ENCODE measurements around the gene CPNE5. TPM values are rescaled to one million over a fixed set of nuclear protein-coding genes. Genes with fewer than 3 reads are reported as not detected.

The CPNE5 gene
- total RNA-seq, 1 donor from 2014 or later, result not detected

DNA sequence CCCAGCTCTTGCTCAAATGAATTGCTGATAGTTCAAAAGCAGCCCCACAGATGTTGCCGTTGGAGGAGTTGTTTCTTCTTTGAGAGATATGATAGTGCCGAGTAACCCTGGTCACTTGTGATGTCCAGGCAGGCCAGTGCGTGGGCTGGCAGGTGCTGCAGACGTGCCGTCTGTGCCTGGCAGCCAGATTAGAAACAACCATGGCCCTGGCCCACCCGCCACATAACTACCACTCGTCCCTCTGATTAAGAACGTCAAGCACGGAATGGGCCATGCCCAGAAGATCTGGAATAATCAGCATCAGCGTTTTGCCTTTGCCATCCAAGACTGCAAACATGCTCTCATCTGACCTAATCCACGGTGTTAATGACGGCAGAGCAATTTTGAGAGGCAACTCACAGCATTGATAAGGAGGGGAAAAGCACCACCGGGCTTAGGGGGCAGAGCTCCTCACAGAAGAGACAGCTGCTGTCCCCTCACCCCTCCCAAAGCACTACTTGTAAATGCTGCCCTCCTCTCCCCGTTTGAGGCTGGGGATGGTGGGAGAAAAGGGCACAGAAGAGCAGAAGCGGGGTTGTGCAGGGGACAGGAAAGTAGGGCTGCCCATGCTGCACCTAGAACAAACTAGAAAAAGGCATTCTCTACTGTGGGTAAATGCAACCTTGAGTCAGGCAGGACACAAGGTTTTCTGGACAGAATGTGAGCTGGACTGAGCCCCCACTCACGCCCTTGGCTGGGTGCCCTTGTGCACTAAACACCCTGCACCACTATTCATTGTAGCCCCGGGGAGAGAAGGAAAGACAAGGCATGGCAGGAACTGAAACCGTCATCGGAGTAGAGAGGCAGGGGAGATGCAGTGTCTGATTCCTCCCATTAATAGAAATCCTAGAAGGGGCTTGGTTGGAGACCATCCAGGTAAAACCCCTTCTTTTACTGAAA lies 5.3 kb upstream of the CPNE5 start:
- peaks cover 21% of the 10 kb centered on the region for H3K4me1 Mint-ChIP-seq (ENCODE audit: low read depth)
- TF ChIP-seq, protein P1, sequence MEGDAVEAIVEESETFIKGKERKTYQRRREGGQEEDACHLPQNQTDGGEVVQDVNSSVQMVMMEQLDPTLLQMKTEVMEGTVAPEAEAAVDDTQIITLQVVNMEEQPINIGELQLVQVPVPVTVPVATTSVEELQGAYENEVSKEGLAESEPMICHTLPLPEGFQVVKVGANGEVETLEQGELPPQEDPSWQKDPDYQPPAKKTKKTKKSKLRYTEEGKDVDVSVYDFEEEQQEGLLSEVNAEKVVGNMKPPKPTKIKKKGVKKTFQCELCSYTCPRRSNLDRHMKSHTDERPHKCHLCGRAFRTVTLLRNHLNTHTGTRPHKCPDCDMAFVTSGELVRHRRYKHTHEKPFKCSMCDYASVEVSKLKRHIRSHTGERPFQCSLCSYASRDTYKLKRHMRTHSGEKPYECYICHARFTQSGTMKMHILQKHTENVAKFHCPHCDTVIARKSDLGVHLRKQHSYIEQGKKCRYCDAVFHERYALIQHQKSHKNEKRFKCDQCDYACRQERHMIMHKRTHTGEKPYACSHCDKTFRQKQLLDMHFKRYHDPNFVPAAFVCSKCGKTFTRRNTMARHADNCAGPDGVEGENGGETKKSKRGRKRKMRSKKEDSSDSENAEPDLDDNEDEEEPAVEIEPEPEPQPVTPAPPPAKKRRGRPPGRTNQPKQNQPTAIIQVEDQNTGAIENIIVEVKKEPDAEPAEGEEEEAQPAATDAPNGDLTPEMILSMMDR (IDR thresholded peaks at IDR 0.05), result no peak
- H3K36me3 Mint-ChIP-seq (ENCODE audit: low read depth), result no peaks in the 10 kb centered on the region
- H3K4me3 Mint-ChIP-seq (ENCODE audit: unreplicated experiment), result no peak overlapping the region
- H3K9me3 Mint-ChIP-seq (ENCODE audit: low read depth), result no peaks in the 10 kb centered on the region
- no peak for DNase-seq (ENCODE audit: low spot score)
- no peak overlapping the region for H3K27ac Mint-ChIP-seq (ENCODE audit: unreplicated experiment)
- H3K27me3 Mint-ChIP-seq (ENCODE audit: low read depth), result peaks cover 1% of the 10 kb centered on the region

DNA sequence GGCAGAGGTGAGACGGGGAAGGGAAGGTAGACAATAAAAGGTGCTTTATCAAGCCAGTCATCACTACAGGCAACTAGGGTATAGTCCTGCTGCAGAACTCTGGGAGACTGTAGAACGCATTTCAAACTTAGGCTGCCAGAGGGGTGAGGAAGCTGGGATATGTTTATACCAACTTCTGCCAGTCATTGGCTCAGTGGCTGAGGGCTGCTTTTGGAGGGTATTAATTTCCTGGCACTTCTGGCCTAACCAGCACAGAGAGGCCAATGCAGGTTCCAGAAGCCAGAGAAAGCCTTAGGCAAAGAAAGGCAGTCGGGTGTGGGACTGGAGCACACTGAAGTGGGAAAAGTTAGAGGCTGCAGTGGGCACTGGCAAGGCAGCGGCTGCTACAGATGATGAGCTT lies 3.9 kb upstream of the CPNE5 start:
- no peak overlapping the region for H3K4me3 Mint-ChIP-seq (ENCODE audit: unreplicated experiment)
- H3K4me1 Mint-ChIP-seq (ENCODE audit: low read depth), result peaks cover 13% of the 10 kb centered on the region
- TF ChIP-seq, protein P1 (IDR thresholded peaks at IDR 0.05), result no peak
- DNase-seq (ENCODE audit: low spot score), result no peak
- no peak overlapping the region for H3K27ac Mint-ChIP-seq (ENCODE audit: unreplicated experiment)
- peaks cover 8% of the 10 kb centered on the region for H3K27me3 Mint-ChIP-seq (ENCODE audit: low read depth)
- H3K36me3 Mint-ChIP-seq (ENCODE audit: low read depth), result no peaks in the 10 kb centered on the region
- no peaks in the 10 kb centered on the region for H3K9me3 Mint-ChIP-seq (ENCODE audit: low read depth)

DNA sequence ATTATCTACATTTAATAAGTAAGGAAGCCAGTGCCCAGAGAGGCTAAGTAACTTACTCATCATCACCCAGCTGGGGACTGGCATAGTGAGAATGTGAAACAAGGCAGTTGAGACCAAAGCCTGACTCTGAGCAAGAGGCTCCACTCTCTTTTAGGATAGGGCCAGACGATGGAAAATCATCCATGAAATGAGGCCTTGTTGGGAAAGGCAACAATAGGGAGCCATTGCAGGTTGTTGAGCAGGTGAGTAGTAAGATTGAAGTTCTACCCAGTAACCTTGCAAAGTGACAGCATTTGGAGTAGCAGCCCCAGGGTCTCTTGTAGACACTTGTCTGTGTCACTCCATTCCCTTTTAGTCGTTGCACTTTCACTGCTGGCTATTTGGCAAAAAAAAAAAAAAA lies 2.5 kb upstream of the CPNE5 start:
- Mint-ChIP-seq H3K4me1 (ENCODE audit: low read depth) (peaks cover 13% of the 10 kb centered on the region), H3K27ac (ENCODE audit: unreplicated experiment) (no peak overlapping the region)

DNA sequence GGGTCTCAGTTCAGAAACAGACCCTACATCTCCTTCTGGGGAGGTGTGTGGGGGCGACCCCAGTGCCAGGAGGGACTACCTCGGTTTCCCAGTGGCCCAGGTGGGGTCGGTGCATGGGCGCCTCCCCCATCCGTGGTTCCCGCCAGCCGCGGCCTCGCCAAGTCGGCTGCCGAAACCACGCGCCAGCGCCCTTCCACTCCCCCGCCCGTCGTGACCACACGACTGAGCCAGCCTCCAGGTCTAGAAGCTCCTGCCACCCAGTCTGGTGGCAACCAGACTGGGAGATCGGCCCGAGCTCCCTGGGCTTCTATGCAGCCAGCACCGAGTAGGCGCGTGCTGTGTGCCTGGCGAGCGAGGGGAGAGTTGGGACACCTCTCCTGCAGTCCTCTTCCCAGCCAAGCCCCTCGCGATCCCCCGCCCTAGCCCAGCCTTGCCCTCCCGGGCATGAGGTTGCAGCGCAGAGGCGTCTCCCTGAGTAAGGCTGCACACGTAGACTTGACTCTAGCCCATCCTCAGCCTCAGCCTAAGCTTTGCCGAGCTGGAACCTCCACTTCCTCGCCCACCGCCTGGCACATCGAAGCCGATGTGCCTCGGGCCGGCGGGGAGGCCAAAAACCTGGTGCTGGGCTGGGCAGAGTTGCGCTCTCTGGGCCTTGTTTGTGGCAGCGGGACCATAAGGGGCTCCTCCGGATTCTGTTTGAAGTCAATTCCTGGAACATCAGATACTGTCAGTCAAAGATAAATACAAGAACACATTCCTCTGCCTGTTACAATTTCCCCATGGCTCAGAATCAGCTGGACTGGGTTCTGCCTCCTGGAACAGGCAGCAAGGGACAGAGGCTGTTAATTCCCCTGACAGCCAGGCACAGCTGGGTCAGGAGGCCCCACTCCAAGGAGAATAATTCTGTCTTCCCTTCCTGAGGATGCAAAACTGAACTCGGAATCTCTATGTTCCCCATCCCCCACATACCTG lies 1.5 kb upstream of the CPNE5 start:
- Mint-ChIP-seq H3K9me3 (ENCODE audit: low read depth) (no peaks in the 10 kb centered on the region), H3K27ac (ENCODE audit: unreplicated experiment) (no peak overlapping the region), H3K4me3 (ENCODE audit: unreplicated experiment) (peak overlapping the region; percentile 64), H3K4me1 (ENCODE audit: low read depth) (peaks cover 13% of the 10 kb centered on the region), H3K36me3 (ENCODE audit: low read depth) (no peaks in the 10 kb centered on the region), H3K27me3 (ENCODE audit: low read depth) (peaks cover 11% of the 10 kb centered on the region)
- TF ChIP-seq, protein P1 (IDR thresholded peaks at IDR 0.05), result no peak
- no peak for DNase-seq (ENCODE audit: low spot score)

More for the DNA sequence above, 2.5 kb upstream of the CPNE5 start:
- DNase-seq (ENCODE audit: low spot score), result no peak
- no peaks in the 10 kb centered on the region for H3K36me3 Mint-ChIP-seq (ENCODE audit: low read depth)
- peaks cover 11% of the 10 kb centered on the region for H3K27me3 Mint-ChIP-seq (ENCODE audit: low read depth)
- no peak overlapping the region for H3K4me3 Mint-ChIP-seq (ENCODE audit: unreplicated experiment)
- no peaks in the 10 kb centered on the region for H3K9me3 Mint-ChIP-seq (ENCODE audit: low read depth)
- TF ChIP-seq, protein P1 (IDR thresholded peaks at IDR 0.05), result no peak
